Kidney (tissue), 14 donors: ENCODE results near the gene TACSTD2. TPM values are rescaled to one million over a fixed set of nuclear protein-coding genes. Genes with fewer than 3 reads are reported as not detected.
"Not testable (repeated sequence)": the region's sequence is repeated elsewhere in the genome, so short reads cannot be mapped to it uniquely, and the experiment has no call there.

Experiments used
- DNase-seq, 5 donors: peaks; one replicate each; pipeline ENCODE4 v3.0.0-alpha.2; 2013 to 2020
- FAIRE-seq: peaks from 2 replicates; lab custom pipeline; 2012; peaks lifted over from hg19 to GRCh38; lab: Jason Lieb, UNC
- H3K27ac ChIP-seq, 2 donors: one replicate each; pipeline ENCODE4 v1.7.0; 2013; ENCODE audit warnings: low read depth in 2 of 2, low read length in 2 of 2, inconsistent platforms in 1 of 2
- H3K27me3 ChIP-seq: one replicate; pipeline ENCODE4 v1.7.1; 2013; ENCODE audit warnings: low read length, inconsistent platforms; ENCODE audit not compliant: control insufficient read depth, insufficient read depth
- H3K36me3 ChIP-seq, 3 donors: one replicate each; pipeline versions ENCODE4 v1.7.0 to v1.7.1; 2013; ENCODE audit warnings: low read length in 3 of 3, control low read depth in 1 of 3, inconsistent platforms in 1 of 3; ENCODE audit not compliant: insufficient read depth in 3 of 3, control insufficient read depth in 2 of 3
- H3K4me1 ChIP-seq, 3 donors: one replicate each; pipeline versions ENCODE4 v1.7.0 to v1.7.1; 2013; ENCODE audit warnings: low read length in 3 of 3, inconsistent platforms in 1 of 3, low read depth in 1 of 3; ENCODE audit not compliant: control insufficient read depth in 2 of 3, insufficient read depth in 2 of 3
- H3K4me3 ChIP-seq, 3 donors: one replicate each; pipeline versions ENCODE4 v1.7.0 to v1.8.1; 2013; ENCODE audit warnings: low read length in 3 of 3, control low read depth in 1 of 3, inconsistent platforms in 1 of 3
- H3K9ac ChIP-seq, 3 donors: one replicate each; pipeline versions ENCODE4 v1.7.0 to v1.7.1; 2013; ENCODE audit warnings: low read length in 3 of 3, control low read depth in 1 of 3, inconsistent platforms in 1 of 3
- H3K9me3 ChIP-seq, 3 donors: one replicate each; pipeline versions ENCODE4 v1.7.0 to v1.7.1; 2013; ENCODE audit warnings: low read length in 3 of 3, control low read depth in 1 of 3, inconsistent platforms in 1 of 3; ENCODE audit not compliant: control insufficient read depth in 2 of 3, insufficient read depth in 1 of 3
- CTCF ChIP-seq: IDR thresholded peaks from 3 replicates; pipeline ENCODE4 v1.5.1; 2012; ENCODE audit warnings: mild to moderate bottlenecking, moderate library complexity, borderline replicate concordance; ENCODE audit not compliant: insufficient read depth; ENCODE audit errors: extremely low read depth
- intact Hi-C: fragments of 100-400 bp; cut with DNase I; formaldehyde crosslinking; loops from one replicate; pipeline ENCODE4 v1.11.1; 2022
- polyA plus RNA-seq: library from polyadenylated mRNA; stranded (reverse); fragments of 350-450 nt; fragmentation: Illumina TruSeq; extraction: RNeasy Lipid Tissue Mini Kit (QIAGEN cat#74804); gene quantifications from one replicate; pipeline ENCODE4 v1.2.3, GENCODE V29; 2014; ENCODE audit warnings: low read depth, low replicate concordance; ENCODE audit not compliant: insufficient read depth
- total RNA-seq: library from RNA; stranded (reverse); fragmentation: NEBNext Ultra II Directional; extraction: Animal tissue kit (Norgen Biotek cat#: 25700); gene quantifications from one replicate; pipeline ENCODE4 v1.2.1, GENCODE V29; 2021
- donor health status: control.
- donor health status: control.
- donor health status: control.
- donor health status: control.
- donor health status: control.
- donor health status: DM: yes; HTN: yes; CAD: no.
- donor health status: Normal renal cell carcinoma (clear cell type).

The TACSTD2 gene
- total and polyA plus RNA-seq, 2 donors from 2014 or later: 127 to 502 TPM

- FAIRE-seq: no peak
- DNase-seq: no peak
- H3K9me3 ChIP-seq: no peaks in the 10 kb centered on the region
- H3K4me3 ChIP-seq: no peak overlapping the region
- no peak for TF ChIP-seq CTCF
- H3K9ac ChIP-seq: no peak overlapping the region
- H3K27me3 ChIP-seq: no peaks in the 10 kb centered on the region
- H3K4me1 ChIP-seq: no peaks in the 10 kb centered on the region
- intact Hi-C loops: no loop called here
- H3K36me3 ChIP-seq: no peaks in the 10 kb centered on the region
- H3K27ac ChIP-seq: no peak overlapping the region
Observed at GRCh38 chr1:58566339-58566738, 10.7 kb downstream of the TACSTD2 start.

GRCh38 chr1:58563715-58564114 lies 13.3 kb downstream of the TACSTD2 start:
- DNase-seq, FAIRE-seq, H3K27ac ChIP-seq, H3K27me3 ChIP-seq, H3K9me3 ChIP-seq, H3K4me3 ChIP-seq, intact Hi-C loops, H3K9ac ChIP-seq, H3K4me1 ChIP-seq, H3K36me3 ChIP-seq: not testable (repeated sequence)

GRCh38 chr1:58561633-58562032 lies 15.4 kb downstream of the TACSTD2 start:
- DNase-seq (no peak), FAIRE-seq (no peak)
- no peak for TF ChIP-seq CTCF
- H3K4me3 ChIP-seq: no peak overlapping the region
- H3K9ac ChIP-seq: no peak overlapping the region
- intact Hi-C loops: no loop called here
- no peak overlapping the region for H3K27ac ChIP-seq
- no peaks in the 10 kb centered on the region for H3K36me3 ChIP-seq
- H3K27me3 ChIP-seq: no peaks in the 10 kb centered on the region
- no peaks in the 10 kb centered on the region for H3K4me1 ChIP-seq
- H3K9me3 ChIP-seq: peaks cover 0 to 5% (median 0%) of the 10 kb centered on the region in 3 donors

- H3K27ac ChIP-seq: no peak overlapping the region
- no peaks in the 10 kb centered on the region for H3K36me3 ChIP-seq
- no peaks in the 10 kb centered on the region for H3K27me3 ChIP-seq
- intact Hi-C loops: no loop called here
- DNase-seq (no peak), FAIRE-seq (no peak)
- H3K4me3 ChIP-seq: no peak overlapping the region
- no peak overlapping the region for H3K9ac ChIP-seq
- no peaks in the 10 kb centered on the region for H3K4me1 ChIP-seq
- peaks cover 0 to 5% (median 0%) of the 10 kb centered on the region in 3 donors for H3K9me3 ChIP-seq
- TF ChIP-seq CTCF: no peak
Observed at GRCh38 chr1:58555393-58555792, 21.7 kb downstream of the TACSTD2 start.
